Kidney tubule cell (primary cell): ENCODE results near the gene CTXND2.
"Not testable (repeated sequence)": the region's sequence is repeated elsewhere in the genome, so short reads cannot be mapped to it uniquely, and the experiment has no call there.

Experiments used
- DNase-seq: peaks from one replicate; pipeline ENCODE4 v3.0.0-alpha.2; 2018; ENCODE audit warnings: low spot score

Gene CTXND2

DNA sequence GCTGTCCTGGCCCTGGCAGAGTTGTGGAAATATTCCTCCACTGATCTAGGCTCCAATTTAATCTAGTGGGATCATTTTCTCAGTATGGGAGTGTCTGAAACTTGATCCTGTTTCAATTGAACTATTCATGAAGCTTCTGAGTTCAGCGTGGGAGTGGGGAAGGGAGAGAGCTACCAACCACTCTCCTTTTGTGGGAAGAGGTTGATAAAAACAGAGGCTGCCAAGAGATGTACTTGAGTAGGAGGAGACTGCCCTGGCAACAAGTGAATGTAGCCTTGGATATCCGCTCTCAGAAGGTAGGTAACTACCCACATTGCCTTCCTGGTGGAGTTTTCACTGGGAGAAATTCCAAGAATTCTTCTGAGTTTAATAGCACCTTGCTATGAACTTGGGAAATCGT, at the start of gene CTXND2:
Gene CTXND2, plus strand, starts transcription at position 119 of the 400 bp plus-strand sequence. CDS start 25,179 bp downstream, outside the sequence.
- DNase-seq, result peak; percentile 54

DNA sequence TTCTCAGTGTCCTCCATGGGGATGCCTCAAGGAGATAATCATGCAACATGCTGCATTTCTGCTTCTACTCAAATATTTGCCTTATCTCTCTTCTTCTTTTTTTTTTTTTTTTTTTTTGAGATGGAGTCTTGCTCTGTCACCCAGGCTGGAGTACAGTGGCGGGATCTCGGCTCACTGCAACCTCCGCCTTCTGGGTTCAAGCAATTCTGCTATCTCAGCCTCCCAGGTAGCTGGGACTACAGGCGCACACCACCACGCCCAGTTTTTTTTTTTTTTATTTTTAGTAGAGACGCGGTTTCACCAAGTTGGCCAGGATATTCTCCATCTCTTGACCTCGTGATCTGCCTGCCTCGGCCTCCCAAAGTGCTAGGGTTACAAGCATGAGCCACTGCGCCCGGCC, 46.1 kb upstream of the CTXND2 start:
- not testable (repeated sequence) for DNase-seq

DNA sequence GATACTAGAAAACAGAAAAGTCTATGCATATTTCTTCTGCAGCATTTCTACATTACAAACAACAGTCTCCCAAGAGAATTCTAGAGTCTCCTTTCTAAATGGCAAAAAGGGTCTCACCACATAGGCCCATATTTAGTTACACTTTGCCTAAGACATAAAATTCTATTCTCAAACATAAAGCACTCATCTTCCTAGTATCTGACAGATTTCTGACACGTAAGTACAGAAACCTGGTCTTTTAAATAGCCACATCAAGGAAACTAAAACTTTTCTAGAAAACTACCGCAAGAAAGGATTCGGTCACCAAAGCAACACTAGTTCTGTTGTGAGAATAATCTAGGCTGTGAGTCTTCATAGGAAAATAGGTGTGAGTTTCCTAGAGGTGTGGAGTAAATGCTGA, 45.3 kb upstream of the CTXND2 start:
- no peak for DNase-seq

DNA sequence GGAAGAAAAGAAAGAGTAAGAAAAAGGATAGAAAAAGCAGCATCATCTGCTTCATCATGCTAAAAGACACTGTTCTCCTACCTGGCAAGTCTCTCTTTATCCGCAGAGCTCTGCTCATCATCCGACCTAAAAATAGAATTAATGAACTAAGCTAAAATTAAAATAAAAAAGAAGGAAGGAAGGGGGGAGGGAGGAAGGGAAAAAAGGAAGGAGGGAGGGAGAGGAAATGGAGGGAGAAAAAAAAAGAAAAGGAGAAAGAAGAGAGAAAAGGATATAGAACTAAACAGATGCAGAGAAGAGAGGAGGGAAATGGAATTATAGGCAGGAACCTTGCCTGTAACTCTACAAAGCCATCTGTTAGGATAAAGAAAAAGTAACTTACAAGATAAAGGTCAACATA, 44.6 kb upstream of the CTXND2 start:
- DNase-seq, result no peak

DNA sequence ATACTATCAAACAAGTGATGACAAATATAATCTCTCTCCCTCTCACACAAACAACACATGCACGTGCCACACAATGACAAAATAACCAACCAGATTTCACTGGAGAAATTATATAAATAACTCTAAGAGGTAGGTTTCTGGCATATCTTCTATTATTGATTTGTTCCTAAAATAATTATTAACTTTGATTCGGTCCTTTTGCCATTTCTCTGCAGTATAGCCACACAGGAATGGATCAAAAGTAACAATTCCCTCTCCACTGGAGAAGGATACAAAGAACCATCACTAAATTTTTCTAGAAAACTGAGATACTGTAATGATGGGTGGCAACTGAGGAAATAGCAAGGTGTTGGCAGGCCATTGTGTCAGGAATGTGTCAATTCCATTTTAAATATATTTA, 44.0 kb upstream of the CTXND2 start:
- no peak for DNase-seq

DNA sequence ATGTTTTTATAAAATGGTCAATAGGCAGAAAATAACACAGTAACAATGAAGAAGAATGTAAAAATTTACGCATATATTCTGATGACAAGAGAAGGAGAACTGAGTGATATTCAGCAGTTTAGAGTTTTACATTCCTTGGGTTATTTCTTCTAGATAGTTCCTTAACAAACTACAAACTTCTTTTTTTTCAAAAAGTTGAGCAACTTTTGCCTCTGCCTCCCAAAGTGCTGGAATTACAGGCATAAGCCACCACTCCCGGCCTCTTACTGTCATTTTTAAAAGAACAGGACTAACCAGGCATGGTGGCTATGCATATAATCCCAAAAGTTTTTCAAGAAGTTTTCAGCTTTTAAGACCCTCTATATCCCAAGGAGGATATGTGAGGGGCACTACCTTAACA, 43.5 kb upstream of the CTXND2 start:
- no peak for DNase-seq

DNA sequence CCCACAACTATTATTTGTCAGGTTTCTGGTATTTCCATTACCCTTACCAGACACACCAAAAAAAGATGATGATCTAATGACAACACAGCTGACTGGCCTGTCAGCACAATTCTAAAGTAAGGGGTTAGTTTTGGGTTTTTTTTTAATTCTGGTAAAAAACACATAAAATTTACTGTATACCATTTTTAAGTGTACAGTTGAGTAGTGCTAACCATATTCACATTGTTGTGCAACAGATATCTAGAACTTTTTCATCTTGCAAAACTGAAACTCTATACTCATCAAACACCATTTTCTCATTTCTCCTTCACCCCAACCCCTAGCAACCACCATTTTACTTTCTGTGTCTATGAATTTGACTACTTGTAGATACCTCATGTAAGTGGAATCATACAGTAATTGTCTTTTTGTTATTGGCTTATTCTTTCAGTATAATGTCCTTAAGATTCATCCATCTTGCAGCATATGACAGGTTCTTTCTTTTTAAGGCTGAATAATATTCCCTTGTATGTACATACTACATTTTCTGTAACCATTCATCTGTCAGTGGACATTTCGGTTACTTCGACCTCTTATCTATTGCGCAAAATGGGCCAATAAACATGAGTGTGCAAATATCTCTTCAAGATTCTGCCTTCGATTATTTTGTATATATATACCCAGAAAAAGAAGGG, 40.3 kb upstream of the CTXND2 start:
- DNase-seq, result no peak

DNA sequence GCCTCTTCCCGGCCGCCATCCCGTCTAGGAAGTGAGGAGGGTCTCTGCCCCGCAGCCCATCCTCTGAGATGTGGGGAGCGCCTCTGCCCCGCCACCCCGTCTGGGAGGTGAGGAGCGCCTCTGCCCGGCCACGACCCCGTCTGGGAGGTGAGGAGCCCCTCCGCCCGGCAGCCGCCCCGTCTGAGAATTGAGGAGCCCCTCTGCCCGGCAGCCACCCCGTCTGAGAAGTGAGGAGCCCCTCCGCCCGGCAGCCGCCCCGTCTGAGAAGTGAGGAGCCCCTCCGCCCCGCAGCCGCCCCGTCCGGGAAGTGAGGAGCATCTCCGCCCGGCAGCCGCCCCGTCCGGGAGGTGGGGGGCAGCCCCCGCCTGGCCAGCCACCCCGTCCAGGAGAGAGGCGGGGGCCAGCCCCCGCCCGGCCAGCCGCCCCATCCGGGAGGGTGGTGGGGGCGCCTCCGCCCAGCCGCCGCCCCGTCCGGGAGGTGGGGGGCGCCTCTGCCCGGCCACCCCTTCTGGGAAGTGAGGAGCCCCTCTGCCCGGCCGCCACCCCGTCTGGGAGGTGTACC, 36.1 kb upstream of the CTXND2 start:
- not testable (repeated sequence) for DNase-seq

DNA sequence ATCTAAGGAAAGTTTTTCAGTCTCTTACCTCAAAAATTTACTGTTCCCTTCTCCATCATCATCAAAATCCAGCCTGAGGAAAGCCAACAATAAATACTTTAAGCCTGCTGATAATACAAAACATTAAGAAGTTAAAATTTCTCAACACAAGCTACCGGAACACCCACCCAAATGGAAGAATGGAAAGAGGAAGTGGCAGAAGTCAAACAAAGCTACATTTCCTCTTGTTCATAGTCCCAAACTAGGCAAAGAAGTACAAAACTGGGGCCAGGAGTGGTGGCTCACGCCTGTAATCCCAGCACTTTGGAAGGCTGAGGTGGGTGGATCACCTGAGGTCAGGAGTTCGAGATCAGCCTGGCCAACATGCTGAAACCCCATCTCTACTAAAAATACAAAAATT, 34.2 kb upstream of the CTXND2 start:
- not testable (repeated sequence) for DNase-seq

DNA sequence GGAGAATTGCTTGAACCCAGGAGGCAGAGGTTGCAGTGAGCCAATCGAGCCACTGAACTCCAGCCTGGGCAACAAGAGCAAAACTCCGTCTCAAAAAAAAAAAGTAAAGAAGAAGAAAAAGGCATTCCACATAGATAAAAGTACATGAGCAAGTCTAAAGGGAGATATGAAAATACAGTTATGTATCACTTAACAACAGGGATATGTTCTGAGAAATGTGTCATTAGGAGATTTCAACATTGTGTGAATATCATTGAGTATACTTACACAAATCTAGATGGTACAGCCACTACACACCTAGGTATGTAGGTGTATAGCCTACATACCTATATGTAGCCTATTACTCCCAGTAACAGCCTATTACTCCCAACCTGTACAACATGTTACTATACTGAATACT, 23.2 kb upstream of the CTXND2 start:
- no peak for DNase-seq

DNA sequence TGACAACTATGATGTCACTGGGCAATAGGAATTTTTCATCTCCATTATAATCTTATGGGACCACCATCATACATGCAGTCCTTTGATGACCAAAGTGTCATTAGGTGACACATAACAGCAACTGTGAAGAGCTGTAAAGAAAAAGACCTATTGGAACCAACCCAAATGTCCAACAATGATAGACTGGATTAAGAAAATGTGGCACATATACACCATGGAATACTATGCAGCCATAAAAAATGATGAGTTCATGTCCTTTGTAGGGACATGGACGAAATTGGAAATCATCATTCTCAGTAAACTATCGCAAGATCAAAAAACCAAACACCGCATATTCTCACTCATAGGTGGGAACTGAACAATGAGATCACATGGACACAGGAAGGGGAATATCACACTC, 22.7 kb upstream of the CTXND2 start:
- DNase-seq, result not testable (repeated sequence)

DNA sequence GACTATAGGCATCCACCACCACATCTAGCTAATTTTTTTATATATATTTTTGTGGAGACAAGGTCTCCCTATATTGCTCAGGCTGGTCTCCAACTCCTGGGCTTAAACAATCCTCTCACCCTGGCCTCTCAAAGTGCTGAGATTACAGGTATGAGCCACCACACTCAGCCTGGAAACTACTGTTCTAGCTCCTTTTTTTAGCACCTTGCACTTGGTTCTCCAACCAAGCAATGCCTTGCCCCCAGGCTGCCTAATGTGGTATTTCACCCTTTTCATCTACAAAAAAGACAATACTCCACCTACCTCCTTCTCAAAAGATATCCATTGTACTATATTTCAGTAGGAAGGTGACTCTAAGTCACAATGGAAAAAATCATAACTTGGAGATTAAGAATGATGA, 17.3 kb upstream of the CTXND2 start:
- DNase-seq, result no peak

DNA sequence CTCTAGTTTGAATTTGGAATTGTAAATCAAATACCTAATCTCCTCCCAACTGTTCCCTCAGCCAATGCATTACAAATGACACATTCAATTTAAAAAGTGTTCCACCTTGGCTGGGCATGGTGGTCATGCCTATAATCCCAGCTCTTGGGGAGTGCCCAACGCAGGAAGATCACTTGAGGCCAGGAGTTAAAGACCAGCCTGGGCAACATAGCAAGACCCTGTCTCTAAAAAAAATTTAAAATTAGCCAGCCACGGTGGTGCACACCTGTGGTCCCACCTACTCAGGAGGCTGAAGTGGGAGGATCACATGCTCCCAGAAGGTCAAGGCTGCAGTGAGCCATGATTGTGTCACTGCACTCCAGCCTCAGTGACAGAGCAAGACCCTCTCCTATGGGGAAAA, 14.4 kb upstream of the CTXND2 start:
- no peak for DNase-seq

DNA sequence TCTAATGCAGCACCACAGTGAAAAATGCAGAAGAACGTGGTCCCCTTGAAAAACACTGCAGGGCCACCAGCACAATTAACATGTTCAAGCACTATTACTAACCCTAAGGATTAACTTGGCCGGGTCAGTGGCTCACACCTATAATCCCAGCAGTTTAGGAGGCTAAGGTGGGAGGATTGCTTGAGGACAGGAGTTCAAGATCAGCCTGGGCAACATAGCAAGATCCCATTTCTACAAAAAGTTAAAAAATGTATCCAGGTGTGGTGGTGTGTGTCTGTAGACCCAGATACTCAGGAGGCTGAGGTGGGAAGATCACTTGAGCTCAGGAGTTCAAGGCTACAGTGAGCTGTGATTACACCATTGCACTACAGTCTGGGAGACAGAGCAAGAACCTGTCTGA, 13.4 kb upstream of the CTXND2 start:
- no peak for DNase-seq

DNA sequence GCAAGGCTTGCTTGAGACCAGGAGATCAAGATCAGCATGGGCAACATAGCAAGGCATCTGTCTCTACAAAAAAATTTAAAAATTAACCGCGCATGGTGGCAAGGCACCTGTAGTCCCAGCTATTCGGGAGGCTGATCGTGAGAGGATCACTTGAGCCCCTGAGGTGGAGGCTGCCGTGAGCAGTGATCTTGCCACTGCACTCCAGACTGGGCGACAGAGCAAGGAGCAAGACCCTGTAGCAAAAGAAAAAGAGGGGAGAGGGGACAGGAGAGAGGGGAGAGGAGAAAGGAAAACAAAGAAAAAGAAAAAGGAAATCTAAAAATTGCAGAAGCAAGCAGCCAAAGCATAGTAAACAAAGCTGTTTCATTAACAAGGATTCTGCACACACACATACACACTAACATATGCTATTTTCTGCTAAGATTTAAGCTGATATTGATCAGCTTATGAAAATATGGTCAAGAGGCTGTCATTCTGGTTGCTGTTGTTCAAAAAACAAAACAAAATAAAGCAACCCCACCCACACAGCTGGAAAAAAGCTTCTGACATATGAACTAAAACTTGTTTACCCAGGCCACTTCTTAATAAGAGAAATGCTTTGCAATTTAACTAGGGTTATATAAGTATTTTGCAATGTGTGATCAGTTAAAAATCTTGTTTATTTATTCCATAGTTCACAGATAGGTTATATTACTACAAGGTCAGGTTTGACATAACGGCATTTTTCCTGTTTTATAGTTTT, 12.3 kb upstream of the CTXND2 start:
- DNase-seq, result peak; percentile 16

DNA sequence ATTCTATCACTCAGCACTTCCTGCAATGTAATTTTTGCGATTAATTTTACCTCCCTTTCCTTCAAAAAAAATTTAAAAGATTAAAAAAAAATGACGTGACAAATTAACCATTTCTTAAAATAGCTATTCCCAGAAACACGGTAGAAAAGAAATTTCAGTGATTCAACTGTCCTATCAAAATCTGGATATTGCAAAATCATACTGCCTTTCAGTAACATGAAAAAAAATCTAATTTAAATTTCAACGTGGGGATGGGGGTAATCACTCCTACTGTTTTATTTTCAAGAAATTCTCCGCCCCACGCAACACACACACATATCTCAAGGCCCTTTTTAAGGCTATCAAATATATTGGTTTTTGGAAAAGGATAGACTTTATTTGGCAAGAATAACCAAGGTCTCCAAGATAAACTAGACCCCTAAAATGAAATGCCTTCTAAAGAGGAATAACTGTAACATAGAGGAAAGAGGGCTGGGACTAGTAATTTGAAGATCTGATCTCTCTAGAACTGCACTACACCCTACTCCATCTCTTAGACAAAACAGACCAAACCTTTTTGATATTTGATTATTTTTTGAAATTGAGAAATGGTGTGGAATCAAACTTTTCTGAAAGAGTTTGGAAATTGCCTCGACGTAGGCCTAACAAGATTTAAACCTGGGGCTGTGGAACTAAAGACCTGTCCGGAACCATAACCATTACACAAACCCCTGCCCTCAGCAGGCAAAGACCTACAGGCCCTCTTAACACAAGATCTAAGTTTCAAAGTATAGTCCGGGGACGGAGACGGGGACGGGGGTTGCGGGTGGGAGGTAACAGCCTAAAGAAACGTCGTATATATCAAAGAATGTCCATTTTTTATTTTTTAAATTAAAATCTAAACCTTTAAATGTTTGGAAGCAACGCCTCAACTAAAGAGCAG, 11.5 kb upstream of the CTXND2 start:
- no peak for DNase-seq

DNA sequence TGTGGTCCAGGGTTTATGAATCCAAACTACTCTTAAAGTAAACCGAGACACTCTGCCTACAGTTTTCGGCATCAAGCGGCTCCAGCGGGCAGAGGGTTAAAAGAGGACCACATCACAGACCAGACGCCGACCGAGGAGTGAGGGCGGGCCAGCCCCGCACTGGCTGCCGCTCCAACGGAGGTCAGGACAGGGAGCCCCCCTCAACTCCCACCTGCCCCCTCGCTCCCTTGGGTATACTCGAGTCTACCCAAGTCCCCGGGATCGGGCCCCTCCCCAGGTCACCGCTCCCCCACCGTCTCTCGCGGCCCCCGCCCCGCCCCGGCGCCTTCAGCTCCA, 10.8 kb upstream of the CTXND2 start:
- DNase-seq, result peak; percentile 51

DNA sequence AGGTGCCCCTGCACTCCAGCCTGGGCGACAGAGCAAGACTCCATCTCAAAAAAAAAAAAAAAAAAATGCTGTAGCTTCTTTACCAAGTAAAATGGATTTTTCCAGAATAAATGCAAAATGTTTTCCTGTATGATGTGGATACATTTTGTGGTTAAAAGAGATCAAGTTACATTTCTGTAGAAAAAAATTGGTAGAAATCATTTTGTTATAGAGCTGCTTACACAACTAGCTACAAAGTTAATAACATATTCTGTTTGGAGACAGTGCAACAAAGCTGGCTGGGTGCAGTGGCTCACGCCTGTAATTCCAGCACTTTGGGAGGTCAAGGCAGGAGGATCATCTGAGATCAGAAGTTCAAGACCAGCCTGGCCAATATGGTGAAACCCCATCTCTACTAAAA, 8.0 kb upstream of the CTXND2 start:
- DNase-seq, result not testable (repeated sequence)

DNA sequence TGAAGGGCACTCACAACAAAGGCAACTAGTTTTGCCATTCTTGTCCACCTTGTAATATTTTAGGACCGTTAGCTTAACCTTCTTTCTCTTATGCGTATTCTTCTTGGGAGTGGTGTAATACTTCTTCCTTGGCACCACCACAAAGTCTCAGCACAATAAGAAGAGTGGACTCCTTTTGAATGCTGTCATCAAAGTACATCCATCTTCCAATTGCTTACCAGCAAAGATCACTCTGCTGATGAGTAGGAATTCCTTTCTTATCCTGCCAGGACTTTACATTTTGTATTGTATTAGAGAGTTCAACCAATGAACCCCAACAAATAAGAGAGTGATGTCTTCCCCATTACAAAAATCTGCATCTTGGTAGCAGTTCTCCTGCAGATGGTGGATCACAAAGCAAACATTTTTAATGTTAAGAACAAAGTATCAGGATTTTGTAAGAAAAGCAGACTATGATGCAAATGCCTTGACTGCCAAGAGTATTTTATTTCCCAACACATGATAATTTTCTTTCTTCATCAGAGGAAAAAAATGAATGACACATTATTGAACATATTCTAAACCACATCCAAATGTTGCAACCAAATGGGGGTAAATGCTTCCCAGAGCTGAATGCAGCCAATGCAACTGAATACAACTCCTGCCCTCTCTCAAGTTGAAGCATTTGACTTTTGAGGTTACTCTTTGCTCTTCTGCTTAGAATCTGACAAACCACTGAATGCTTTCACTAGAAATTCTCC, 5.4 kb upstream of the CTXND2 start:
- no peak for DNase-seq

DNA sequence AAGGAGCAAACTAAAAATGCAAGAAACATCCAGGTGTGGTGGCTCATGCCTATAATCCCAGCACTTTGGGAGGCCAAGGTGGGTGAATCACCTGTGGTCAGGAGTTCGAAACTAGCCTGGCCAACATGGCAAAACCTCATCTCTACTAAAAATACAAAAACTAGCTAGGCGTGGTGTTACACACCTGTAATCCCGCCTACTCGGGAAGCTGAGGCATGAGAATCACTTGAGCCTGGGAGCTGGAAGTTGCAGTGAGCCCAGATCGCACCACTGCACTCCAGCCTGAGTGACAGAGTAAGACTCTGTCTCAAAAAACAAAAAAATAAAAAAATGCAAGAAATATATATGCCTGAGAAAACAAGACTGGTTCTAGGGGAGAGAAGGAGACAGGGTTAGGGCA, 3.8 kb upstream of the CTXND2 start:
- not testable (repeated sequence) for DNase-seq

DNA sequence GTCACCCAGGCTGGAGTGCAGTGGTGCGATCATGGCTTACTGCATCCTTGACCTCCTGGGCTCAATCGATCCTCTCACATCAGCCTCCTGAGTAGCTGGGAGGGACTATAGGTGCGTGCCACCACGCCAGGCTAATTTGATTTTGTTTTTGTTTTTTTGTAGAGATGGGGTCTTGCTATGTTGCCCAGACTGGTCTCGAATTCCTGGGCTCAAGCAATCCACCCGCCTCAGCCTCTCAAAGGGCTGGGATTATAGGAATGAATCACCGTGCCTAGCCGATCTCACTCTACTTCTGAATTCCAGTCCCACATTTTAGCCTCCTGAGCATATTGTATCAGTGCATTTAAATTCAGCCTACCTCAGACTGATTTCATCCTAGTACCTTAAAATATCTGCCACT, 1.8 kb downstream of the CTXND2 start:
- no peak for DNase-seq

DNA sequence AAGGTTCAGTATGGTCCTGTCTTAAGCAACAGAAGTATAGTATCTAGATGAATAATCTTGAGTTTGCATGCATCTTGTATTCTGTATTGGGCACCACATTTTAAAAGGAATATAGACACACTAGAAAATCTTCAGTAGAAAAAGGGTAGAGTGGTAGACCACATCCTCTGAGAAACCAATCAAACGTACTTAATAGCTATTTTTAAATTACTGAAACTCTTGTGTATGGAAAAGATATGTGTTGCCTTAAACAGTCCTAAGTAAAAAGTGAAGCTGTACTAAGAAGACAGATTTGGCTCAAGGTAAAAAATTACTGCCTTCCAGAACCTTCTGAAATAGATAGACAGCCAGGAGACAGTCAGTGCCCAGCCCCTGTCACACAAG, 3.1 kb downstream of the CTXND2 start:
- DNase-seq, result no peak
